GM19043 (cell line): ENCODE data around the gene NKX6-1.

ENCODE experiments used
- ATAC-seq: cut with Tn5 transposase; IDR thresholded peaks from one replicate; pipeline ENCODE4 v1.9.1; 2021; ENCODE audit warnings: low read depth; ENCODE audit not compliant: unreplicated experiment

Gene NKX6-1

DNA sequence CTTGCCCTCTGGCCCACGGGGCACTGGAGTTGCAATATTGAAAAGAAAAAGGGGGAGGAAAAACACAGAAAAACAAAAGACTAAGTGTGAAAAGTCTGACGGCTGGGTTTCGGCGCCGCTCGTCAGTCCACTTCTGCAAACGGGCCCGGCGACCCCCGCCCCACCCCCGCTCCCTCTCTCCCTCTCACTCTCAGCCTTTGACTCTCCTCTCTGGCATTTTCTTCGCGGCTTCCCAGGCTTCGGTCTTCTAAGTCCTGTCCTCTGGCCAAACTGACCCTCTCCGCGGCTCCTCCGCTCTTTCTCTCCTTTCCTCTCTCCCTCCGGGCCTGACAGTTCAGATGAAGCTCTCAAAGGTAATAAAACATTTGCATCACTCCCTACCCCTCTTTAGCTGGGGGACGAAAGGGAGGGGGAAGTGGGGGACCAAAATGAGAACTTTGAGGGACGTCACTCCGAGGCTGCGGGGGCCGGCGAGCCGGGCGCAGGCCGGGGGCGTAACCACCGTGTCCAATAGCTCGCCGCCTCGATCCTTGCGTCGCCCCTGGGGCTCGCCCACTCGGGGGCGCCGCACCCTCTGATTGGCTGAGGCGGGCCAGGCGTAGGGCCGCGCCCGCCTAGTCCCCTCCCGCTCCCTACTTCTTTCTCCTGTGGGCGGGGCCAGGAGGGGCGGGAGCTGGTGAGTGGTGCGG lies at the start of gene NKX6-1:
Gene NKX6-1, minus strand, starts transcription at position 358 of the 689 bp plus-strand sequence. CDS start 1,064 bp downstream, outside the sequence.
- no peak for ATAC-seq

DNA sequence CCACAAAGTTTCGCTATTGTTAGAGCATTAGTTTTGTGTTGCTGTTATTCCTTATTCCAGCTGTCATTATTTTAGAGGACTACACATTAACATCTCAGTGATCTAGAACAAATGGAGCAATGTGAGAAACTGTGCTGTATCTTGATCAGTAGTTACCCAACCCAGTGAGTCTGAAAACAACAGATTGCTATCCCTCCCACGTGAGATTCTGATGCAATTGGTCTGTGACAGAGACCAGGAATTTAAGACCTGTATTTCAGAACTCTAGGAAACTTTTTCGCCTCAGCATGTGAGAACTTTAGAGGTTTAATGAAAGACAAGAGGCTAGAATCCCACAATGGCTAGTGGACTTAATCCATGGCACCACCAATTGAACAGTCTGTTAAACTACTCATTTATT lies 48.1 kb upstream of the NKX6-1 start:
- ATAC-seq, result no peak

DNA sequence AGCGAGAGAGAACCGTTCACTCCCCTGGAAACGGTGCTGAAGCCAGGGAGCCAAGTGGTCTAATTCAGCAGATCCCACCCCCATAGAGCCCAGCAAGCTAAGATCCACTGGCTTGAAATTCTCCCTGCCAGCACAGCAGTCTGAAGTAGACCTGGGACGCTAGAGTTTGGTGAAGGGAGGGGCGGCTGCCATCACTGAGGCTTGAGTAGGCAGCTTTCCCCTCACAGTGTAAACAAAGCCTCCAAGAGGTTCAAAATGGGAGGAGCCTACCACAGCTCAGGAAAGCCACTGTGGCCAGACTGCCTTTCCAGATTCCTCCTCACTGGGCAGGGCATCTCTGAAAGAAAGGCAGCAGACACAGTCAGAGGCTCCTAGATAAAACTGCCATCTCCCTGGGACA lies 46.0 kb upstream of the NKX6-1 start:
- ATAC-seq, result no peak

DNA sequence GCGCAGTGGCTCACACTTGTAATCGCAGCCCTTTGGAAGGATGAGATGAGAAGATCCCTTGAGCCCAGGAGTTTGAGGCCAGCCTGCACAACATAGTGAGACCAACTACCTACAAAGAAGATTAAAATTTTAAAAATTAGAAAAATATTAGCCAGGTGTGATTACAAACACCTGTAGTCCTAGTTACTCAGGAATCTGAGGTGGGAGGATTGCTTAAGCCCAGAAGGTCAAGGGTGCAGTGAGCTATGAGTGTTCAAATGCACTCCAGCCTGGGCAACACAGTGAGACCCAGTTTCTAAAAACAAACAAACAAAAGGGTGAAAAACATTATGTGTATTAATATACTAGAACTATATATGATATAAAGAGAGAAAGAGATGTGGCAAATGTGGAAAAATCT lies 36.8 kb upstream of the NKX6-1 start:
- no peak for ATAC-seq

DNA sequence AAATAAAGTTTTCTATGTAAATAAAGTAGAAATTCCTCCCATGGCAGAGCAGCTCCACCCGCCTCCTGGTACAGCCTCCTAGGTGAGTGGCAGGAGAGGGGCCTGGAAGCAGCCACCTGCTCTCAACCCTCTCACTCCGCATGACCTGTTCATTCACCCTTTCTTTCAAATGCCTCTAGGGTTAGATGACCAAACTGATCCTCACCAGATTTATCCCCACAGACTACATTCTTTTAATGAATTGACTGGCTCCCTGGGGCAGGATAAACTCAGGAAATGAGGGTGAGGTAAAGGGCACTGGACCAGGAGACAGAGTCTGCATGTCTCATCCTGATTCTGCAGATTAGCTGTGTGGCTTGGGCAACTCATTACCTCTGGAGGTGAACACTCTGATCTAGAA lies 32.6 kb upstream of the NKX6-1 start:
- no peak for ATAC-seq

DNA sequence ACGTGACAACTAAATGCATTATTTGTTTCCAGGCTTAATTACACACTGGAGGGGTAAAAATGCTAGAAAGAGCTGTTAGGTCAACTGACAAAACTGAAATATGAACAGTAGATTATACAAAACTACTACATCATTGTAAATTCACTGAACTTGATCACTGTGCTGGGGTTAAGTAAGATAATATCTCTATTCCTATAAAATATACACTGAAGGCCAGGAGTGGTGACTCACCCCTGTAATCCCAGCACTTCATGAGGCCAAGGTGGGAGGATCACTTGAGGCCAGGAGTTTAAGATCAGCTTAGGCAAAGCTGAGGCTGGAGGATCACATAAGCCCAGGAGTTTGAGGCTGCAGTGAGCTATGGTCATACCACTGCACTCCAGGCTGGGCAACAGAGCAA lies 31.8 kb upstream of the NKX6-1 start:
- ATAC-seq, result no peak

DNA sequence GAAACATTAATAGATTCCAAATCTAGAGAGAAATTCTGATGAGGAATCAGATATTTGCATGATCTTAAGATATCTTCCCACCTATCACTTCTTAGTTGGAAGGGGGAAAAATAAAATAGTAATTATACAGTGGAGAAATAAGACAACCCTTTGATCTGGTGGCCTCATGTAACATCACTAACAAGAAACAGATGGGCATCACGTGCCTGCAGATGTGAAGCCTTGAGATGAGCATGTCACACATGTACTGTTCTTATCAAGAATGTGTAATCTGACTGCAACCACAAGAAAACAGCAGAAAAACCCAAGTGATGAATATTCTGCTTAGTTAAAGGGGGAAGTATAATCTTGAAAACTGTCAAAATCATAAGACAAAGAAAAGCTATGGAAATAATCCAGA lies 31.4 kb upstream of the NKX6-1 start:
- no peak for ATAC-seq

DNA sequence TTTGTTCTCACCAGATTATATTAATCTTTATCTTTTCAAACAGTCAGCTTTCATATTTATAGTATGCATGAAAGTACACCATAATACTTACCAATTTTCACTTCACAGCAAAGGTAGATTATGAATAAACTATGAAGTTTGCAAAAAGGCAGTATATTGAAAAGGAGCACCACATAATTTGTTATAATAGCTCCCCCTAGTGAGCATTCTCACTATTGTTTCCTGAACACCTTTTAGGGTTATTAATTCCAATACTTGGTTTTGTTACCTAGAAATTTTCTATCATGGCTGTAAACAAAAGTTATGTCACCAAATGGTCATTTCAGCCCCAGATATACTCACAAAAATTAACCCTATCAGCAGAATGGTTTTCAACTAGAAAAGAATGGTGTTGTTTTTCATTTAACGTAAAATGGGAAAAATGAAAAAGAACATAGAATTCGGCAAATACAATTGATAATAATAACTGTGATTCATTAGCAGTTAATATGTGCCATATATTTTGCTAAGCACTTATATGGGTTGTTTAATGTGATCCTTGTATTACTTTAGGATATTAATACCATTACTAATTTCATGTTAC lies 30.2 kb upstream of the NKX6-1 start:
- peak; percentile 53 for ATAC-seq

DNA sequence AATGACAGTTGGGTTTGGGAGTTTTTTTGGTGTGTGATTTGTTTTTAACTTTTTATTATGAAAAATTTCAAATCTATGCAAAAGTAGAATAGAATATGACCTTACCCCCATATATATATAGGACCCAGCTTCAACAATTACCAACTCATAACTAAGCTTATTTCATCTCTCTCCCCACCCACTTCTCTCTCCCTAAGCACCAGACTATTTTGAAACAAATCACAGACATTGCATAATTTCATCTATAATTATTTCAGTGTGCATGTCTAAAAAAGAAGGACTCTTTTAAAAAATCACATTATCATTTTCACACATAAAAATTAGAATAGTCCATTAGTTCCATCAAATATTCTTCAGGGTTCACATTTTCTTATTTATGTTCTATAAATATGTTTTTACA lies 28.3 kb upstream of the NKX6-1 start:
- no peak for ATAC-seq

DNA sequence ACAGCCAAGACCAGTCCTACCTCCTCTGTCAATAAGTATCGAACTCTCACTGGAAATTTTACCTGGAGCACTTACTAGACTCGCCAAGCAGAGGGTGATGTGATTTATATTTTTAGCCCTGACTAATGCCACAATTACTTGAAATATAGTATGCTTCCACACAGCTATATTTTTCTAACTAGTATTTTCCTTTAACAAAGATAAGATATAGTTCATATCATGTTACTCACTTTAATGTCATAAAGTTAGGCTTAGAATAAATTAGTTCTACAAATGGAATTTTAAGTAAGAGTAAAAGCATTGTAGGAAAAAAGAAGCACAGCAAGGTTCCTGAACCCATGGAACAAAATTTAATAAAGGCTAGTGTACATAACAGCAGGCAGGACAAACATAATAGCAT lies 16.0 kb upstream of the NKX6-1 start:
- no peak for ATAC-seq

DNA sequence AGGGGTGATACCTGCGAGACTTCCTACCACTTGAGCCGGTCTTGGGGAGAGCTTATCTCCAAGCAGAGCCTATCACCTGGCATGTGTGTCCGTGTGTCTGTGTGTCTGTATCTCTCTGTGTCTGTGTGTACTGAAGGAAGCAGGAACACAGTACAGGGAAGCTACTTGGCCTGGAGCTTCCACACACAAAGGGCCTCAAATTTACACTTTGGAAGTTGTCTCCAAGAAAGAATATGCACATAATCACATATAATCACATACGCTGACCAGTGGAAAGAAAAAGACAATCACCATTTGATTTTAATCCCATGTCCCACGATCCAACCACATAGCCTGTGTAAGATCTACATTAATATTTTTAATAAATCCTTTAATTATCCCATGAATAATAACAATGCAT lies 13.2 kb upstream of the NKX6-1 start:
- ATAC-seq, result no peak

DNA sequence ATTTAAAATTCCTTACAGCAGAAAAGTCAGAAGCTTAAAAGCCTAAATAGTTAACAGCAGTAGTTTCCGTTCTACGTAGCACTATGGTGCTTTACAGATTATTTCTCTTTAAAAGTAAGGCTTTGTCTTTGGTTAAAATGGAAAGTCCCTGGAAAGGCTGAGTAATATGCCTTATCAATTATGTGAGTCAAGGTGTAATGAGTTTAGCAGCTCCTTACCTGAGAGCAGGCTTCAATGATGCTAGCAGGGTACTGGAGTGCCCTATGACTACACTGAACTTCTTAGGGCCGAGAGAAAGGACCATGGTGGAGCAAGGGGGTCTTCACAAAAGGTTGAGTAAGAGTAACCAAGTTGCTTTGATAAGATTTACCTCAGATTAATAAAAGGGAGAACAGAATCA lies 12.6 kb upstream of the NKX6-1 start:
- ATAC-seq, result no peak

DNA sequence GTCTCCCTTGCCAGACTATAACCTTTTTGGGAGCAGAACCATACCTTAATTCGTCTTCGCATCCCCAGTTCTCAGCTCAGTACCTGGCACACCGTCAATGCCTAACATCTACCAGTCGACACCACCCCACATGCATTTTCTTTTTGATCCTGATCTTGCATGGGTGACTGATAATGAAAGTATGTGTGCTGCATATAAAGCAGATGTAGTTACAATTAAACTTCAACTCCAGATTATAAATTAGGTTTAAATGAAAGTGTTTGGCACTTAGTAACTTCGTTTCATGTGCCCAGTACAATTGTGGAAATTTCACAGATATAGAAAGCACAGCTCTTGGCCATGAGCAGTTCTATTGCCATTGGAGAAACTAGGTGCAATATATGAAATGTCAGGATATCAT lies 8.8 kb upstream of the NKX6-1 start:
- no peak for ATAC-seq

DNA sequence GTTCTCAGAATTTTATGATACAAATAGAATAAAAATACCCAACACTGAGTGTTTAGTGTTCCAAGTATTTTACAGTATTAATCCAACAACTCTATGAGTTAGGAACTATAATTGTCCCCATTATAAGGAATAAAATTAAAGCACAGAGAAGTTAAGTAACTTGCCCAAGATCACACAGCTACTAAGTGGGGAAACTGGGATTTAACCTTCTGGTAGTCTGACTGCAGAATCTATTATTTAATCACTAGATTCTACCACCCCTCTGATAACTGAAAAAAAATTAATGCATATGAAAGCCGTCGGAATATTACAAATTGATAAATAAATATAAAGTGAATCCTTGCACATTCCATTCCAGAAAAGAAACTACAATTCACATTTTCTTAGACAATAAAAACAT lies 5.7 kb upstream of the NKX6-1 start:
- ATAC-seq, result no peak

DNA sequence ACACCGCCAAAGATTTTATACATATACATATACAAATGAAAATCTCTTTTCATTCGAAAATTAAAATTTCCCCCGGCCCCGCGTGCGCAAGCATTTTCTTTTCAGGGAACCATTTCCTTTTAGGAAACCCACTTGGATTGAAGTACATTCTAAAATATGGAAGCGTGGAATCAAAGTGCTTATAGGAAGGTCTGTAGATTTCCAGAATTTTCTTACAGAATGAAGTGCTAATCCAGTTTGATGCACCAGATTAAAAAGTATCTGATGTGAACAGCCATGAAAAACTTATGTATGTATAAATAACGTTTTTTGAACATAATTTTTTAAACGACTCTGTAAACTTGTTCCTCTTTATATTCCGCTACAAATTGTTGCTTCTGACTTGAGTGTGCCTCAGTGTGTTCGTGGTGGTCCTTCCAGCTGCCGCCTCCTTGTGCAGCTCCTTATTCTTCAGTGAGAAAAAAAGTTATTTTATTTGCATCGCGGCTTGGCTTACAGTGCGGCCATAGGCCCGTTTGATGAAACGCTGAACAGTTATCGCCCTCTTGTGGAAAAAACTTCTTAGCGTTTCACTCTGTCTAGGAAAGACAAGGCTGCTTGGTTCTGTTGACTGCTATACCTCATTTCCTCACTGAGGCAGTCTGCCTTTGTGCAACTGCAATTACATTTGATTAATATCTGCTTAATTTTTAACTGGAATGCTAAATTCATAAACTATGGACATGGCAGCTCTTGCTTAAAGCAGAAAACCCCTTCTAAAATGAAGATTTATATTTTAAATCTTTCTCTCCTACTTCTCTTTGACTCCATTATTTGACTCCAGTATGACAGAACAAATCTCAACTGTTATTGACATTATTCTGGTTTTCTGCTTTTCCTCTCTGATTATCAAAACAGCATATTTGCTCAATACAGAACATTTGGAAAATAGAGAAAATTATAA lies 4.7 kb upstream of the NKX6-1 start:
- peak; percentile 87 for ATAC-seq

DNA sequence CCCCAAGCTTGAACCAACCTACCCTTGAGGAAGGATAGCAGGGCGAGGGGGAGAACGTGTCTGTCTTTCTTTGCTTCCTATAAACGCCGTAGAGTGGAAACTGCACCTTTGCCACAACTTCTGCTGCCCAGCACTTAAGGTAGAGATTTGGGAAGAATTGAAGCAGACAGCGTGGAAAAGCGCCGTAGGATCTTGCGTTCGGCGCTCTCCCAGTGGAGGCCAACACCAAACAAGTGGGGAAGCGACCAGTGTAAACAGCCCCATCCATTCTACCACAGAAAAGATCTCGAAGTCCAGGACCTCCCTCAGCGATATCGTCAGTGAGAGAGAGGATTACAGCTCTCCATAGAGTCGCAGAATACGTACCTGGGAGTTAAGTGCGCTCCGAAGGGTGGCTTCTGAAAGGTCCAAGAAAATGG lies 3.9 kb upstream of the NKX6-1 start:
- no peak for ATAC-seq

DNA sequence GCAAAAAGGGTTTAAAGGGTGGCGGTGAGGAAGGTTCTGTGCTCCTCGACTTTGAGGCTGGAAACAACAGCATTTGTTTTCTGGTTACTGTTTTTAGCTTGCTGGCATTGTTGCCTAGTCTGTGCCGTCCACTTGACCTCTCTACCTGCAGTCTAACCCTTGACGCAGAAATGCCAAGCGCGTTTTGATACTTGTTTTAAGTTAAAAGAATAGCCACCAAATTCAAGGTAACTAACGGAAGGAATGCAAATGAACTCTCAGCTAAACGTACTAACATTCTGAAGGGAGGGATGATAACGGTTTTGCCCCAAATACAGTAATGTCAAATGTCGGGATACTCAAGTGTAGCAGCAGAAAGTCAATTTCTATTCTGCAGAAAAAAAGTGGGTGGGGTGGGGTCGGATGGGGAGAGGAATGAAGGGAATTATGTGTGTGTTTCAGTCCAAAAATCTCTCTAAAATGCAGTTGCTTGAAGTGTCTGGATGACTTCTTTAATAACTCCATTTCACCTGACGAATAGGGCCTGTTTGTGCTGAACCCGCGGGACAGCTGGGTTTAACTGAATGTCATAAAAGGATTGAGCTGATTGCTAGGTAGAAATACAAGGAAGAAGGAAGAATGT lies 3.4 kb upstream of the NKX6-1 start:
- ATAC-seq, result no peak

DNA sequence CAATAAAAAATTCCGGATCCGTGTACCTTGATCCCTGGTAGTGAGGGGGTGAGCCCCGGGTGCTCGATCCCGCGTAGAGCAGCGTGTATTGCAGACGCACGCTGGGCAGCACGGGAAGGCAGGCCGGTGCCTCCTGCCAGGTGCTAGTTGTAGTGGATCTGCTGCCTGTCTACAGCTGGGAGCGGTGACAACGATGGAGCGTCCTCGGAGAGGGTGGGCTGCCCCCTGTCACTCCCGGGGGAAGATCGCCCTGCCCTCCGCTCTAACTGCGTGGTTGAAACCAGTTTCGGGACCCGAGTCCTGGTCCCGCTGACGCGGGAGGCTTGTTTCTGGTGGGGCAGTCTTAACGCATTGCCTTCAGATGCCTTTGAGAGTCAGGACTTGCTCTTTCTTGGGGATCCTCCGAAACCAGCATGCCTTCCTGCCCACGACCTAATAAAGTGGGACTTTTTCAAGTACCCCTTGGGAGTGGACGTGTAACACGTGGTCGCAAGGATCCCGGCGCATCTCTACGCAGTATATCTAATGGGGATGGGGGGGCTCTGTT lies 2.7 kb upstream of the NKX6-1 start:
- ATAC-seq, result no peak

DNA sequence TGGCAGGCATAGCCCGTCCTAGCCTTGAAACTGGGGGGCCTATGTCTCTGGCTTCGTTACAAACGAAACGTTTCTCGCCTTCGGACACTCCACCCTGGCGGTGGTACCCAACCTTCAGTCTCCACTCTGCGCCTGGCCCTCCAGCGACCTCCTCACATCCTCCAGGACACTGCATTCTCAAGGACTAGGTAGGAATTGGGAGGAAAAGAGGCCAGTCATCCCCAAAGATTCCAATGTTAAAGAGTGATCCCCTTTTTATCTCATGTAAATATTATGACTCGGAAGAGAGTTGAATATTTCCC lies 2.1 kb upstream of the NKX6-1 start:
- no peak for ATAC-seq

DNA sequence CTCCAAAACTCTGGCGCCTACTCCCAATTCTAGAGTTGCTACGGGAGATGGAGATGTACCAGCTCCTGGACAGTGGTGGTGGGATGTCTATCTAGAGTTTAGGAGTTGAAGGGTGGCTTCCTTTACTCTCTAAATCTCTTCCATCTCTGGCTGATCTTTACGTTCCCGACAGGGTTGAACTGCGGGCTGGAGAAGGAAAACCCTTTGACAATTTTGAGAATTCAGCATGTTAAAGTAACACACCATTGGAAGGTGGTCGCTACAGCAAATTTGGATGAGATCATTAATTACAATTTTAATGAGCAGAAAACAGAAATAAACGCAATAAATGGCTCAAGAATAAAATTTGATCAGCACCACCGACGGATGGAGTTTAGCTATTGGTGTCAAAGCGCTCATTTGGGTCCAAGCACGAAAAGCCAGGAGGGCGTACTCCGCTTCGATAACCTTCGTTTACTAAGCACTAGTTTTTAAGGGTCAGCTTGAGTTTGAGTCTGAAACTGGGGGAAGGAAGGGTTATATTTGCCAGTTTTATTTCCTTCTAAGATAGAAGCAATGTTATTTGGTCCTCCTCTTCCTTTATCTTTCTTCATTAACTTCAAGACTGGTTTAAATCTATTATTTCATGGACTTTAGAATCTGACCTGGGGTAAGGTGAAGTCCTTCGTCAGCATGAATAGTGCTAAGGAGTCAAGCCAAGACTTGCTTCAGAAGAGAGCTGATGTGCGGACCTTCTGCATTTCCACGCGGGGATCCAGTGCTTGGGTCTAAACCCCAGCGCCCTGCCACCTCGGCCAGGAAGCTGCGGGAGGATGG lies 1.5 kb upstream of the NKX6-1 start:
- no peak for ATAC-seq
